ENCODE measurements around the gene RGPD8. TPM values are rescaled to one million over a fixed set of nuclear protein-coding genes. Genes with fewer than 3 reads are reported as not detected.

RGPD8 gene
- total and polyA plus RNA-seq, 10 of the 15 experiments (the other 5 are each of a cell fraction or from before 2014, with no cell fraction given), result 0.24 to 9.6 (median 4.2) TPM

- H3K4me2 ChIP-seq (ENCODE audit: control insufficient read depth, insufficient read depth), result no peak overlapping the region
- FAIRE-seq (no peak), DNase-seq (ENCODE audit: low read depth, low spot score) (no peak), ATAC-seq (no peak)
- whole genome bisulfite sequencing (ENCODE audit: insufficient coverage, insufficient replicate concordance, low lambda C conversion rate, missing lambda C conversion rate), result 87% methylated on average over 30 of the region's 30 CpGs
- SMC1A ChIA-PET (ENCODE audit: uncharacterized antibody, unreplicated experiment), result interaction anchor here (0.6 kb wide), 1 partner anchor 301 kb away, joined by 3 read pairs; no protein-coding TSS in a partner anchor
- H3K4me1 ChIP-seq (ENCODE audit: control insufficient read depth, insufficient read depth, low read length), result peaks cover 6% of the 10 kb centered on the region
- H3K79me2 ChIP-seq (ENCODE audit: control insufficient read depth, insufficient read depth, low read length), result no peaks in the 10 kb centered on the region
- POLR2A ChIA-PET, result no interaction called here
- H3K27me3 ChIP-seq (replicated peaks in 1 of 2; ENCODE audit: control insufficient read depth in 2 of 2, insufficient read depth in 2 of 2, low read length in 1 of 2), result no peaks in the 10 kb centered on the region
- no peak overlapping the region for H3K27ac ChIP-seq (ENCODE audit: control insufficient read depth, insufficient read depth)
- CTCF ChIA-PET, result no interaction called here
- BruUV-seq (replicated peaks), result no TSS peak
- no peak overlapping the region for H3K9ac ChIP-seq (ENCODE audit: control insufficient read depth, insufficient read depth, low read length)
- intact Hi-C loops (cut with micrococcal nuclease; ENCODE audit: unreplicated experiment), result no loop called here
- H4K20me1 ChIP-seq (ENCODE audit: control insufficient read depth, insufficient read depth), result no peaks in the 10 kb centered on the region
- no peaks in the 10 kb centered on the region for H3K9me3 ChIP-seq (replicated peaks; ENCODE audit: control insufficient read depth, insufficient read depth, low read length)
- H3K36me3 ChIP-seq (ENCODE audit: control insufficient read depth in 2 of 2, insufficient read depth in 2 of 2, low read length in 1 of 2), result no peaks in the 10 kb centered on the region
- in situ Hi-C loops (cut with MboI), result no loop called here
- RAD21 ChIA-PET (ENCODE audit: unreplicated experiment), result no interaction called here
- no peak overlapping the region for H2AFZ ChIP-seq (ENCODE audit: control insufficient read depth, low read depth, low read length)
- no peak overlapping the region for H3K4me3 ChIP-seq
- TF ChIP-seq SKIL (IDR thresholded peaks at IDR 0.05; ENCODE audit: low read depth, poor library complexity, severe bottlenecking) (no peak), POLR2AphosphoS5 (IDR thresholded peaks at IDR 0.05; ENCODE audit: low read length) (no peak), USF2 (IDR thresholded peaks at IDR 0.05; ENCODE audit: borderline replicate concordance, low read depth, low read length) (no peak), CBX5 (IDR thresholded peaks at IDR 0.05; ENCODE audit: low read depth) (no peak), ZBTB4 (CRISPR knock-in tag; IDR thresholded peaks at IDR 0.05) (no peak), CTCF (IDR thresholded peaks at IDR 0.05 in 2 of 3, conservative IDR thresholded peaks at IDR 0.05 in 1 of 3; ENCODE audit: control insufficient read depth in 2 of 3, extremely low read depth in 1 of 3, insufficient read depth in 1 of 3, low read depth in 3 of 3, low read length in 3 of 3) (no peak), ELK1 (IDR thresholded peaks at IDR 0.05; ENCODE audit: low read depth, low read length) (no peak), NFIC (IDR thresholded peaks at IDR 0.05; ENCODE audit: low read depth, low read length) (no peak), BCL11A (IDR thresholded peaks at IDR 0.05; ENCODE audit: low read depth, low read length) (no peak), CEBPB (IDR thresholded peaks at IDR 0.05; ENCODE audit: borderline replicate concordance in 1 of 2, low read depth in 2 of 2, low read length in 2 of 2) (no peak), SP1 (IDR thresholded peaks at IDR 0.05; ENCODE audit: low read depth, low read length) (no peak), ESRRA (IDR thresholded peaks at IDR 0.05; ENCODE audit: low read length) (no peak), RAD51 (IDR thresholded peaks at IDR 0.05) (no peak)
Observed at GRCh38 chr2:112345030-112346027, 88.1 kb downstream of the RGPD8 start.

Data from GM12878 (cell line).